ENCODE results near the gene ERFE.

Gene ERFE

GRCh38 chr2:238151628-238152235 is 7.0 kb upstream of the ERFE start:
- Histone ChIP-seq H3K4me3 (no peak overlapping the region), H3K27ac (no peak overlapping the region)

GRCh38 chr2:238152771-238153688 is 5.7 kb upstream of the ERFE start:
- Histone ChIP-seq H3K27ac (no peak overlapping the region), H3K4me3 (no peak overlapping the region)

GRCh38 chr2:238154570-238154969 is 4.2 kb upstream of the ERFE start:
- H3K27ac ChIP-seq: no peak overlapping the region
- no peak overlapping the region for H3K4me3 ChIP-seq

GRCh38 chr2:238155051-238155760 is 3.6 kb upstream of the ERFE start:
- Histone ChIP-seq H3K4me3 (no peak overlapping the region), H3K27ac (no peak overlapping the region)

- no peak overlapping the region for H3K4me3 ChIP-seq
- H3K27ac ChIP-seq: no peak overlapping the region
Measured at GRCh38 chr2:238155761-238156694, 2.7 kb upstream of the ERFE start.

- H3K4me3 ChIP-seq: no peak overlapping the region
- no peak overlapping the region for H3K27ac ChIP-seq
Measured at GRCh38 chr2:238157506-238158017, 1.2 kb upstream of the ERFE start.

GRCh38 chr2:238158018-238158508 is 707 bp upstream of the ERFE start:
- Histone ChIP-seq H3K27ac (no peak overlapping the region), H3K4me3 (no peak overlapping the region)

- Histone ChIP-seq H3K27ac (no peak overlapping the region), H3K4me3 (peak overlapping the region in 3 of 7 experiments; percentile 8 to 33 (median 29))
Measured at GRCh38 chr2:238159071-238159539, 335 bp downstream of the ERFE start.

- H3K27ac ChIP-seq: no peak overlapping the region
- H3K4me3 ChIP-seq: no peak overlapping the region
Measured at GRCh38 chr2:238159661-238160205, 963 bp downstream of the ERFE start.

GRCh38 chr2:238160206-238161129 is 1.7 kb downstream of the ERFE start:
- Histone ChIP-seq H3K27ac (no peak overlapping the region), H3K4me3 (no peak overlapping the region)

- Histone ChIP-seq H3K4me3 (no peak overlapping the region), H3K27ac (no peak overlapping the region)
Measured at GRCh38 chr2:238161291-238162051, 2.7 kb downstream of the ERFE start.

GRCh38 chr2:238162251-238162845 is 3.6 kb downstream of the ERFE start:
- Histone ChIP-seq H3K27ac (no peak overlapping the region), H3K4me3 (no peak overlapping the region)

- no peak overlapping the region for H3K27ac ChIP-seq
- H3K4me3 ChIP-seq: no peak overlapping the region
Measured at GRCh38 chr2:238162846-238163441, 4.2 kb downstream of the ERFE start.

GRCh38 chr2:238163481-238164198 is 4.9 kb downstream of the ERFE start:
- peak overlapping the region in 3 of 7 experiments; percentile 15 to 31 (median 21) for H3K4me3 ChIP-seq
- no peak overlapping the region for H3K27ac ChIP-seq

- Histone ChIP-seq H3K4me3 (no peak overlapping the region), H3K27ac (no peak overlapping the region)
Measured at GRCh38 chr2:238164906-238165287, 6.1 kb downstream of the ERFE start.
